ENCODE measurements around the gene P3H1. TPM values are rescaled to one million over a fixed set of nuclear protein-coding genes. Genes with fewer than 3 reads are reported as not detected.

Gene P3H1
- total RNA-seq, 4 donors from 2014 or later, result 19.5 to 33.5 (median 24.9) TPM

- Histone ChIP-seq H3K36me3 (peaks cover 44 to 95% (median 76%) of the 10 kb centered on the region in 4 donors), H3K27me3 (no peaks in the 10 kb centered on the region), H3K27ac (replicated peaks in 1 of 4) (no peak overlapping the region), H3K9me3 (no peaks in the 10 kb centered on the region), H3K4me3 (no peak overlapping the region), H3K4me1 (no peaks in the 10 kb centered on the region)
- DNase-seq (ENCODE audit: extremely low spot score), result no peak
- TF ChIP-seq POLR2A (IDR thresholded peaks at IDR 0.05; ENCODE audit: low read depth) (no peak), CTCF (IDR thresholded peaks at IDR 0.05) (no peak), POLR2AphosphoS5 (IDR thresholded peaks at IDR 0.05) (no peak), EP300 (IDR thresholded peaks at IDR 0.05) (no peak)
- intact Hi-C loops (cut with DNase I), result no loop called here
- WGBS, result 91% methylated on average over 7 of the region's 7 CpGs
These were observed 62.9 kb downstream of the P3H1 start for GRCh38 chr1:42703888-42704464.

- Histone ChIP-seq H3K9me3 (peaks cover 0 to 3% (median 0%) of the 10 kb centered on the region in 4 donors), H3K4me1 (no peaks in the 10 kb centered on the region), H3K4me3 (no peak overlapping the region), H3K27me3 (no peaks in the 10 kb centered on the region), H3K27ac (replicated peaks in 1 of 4) (no peak overlapping the region), H3K36me3 (peaks cover 72 to 100% (median 91%) of the 10 kb centered on the region in 4 donors)
- intact Hi-C loops (cut with DNase I), result no loop called here
- TF ChIP-seq EP300 (IDR thresholded peaks at IDR 0.05) (no peak), CTCF (IDR thresholded peaks at IDR 0.05) (no peak)
- no peak for DNase-seq (ENCODE audit: extremely low spot score)
These were observed 66.8 kb downstream of the P3H1 start for GRCh38 chr1:42700006-42700405.

GRCh38 chr1:42698081-42698813, 68.6 kb downstream of the P3H1 start:
- intact Hi-C loops (cut with DNase I), result no loop called here
- H3K9me3 ChIP-seq, result peaks cover 0 to 3% (median 0%) of the 10 kb centered on the region in 4 donors
- peaks cover 0 to 12% (median 5%) of the 10 kb centered on the region in 4 donors for H3K4me1 ChIP-seq
- no peak for DNase-seq (ENCODE audit: extremely low spot score)
- H3K36me3 ChIP-seq, result peaks cover 58 to 93% (median 79%) of the 10 kb centered on the region in 4 donors
- no peak overlapping the region for H3K27ac ChIP-seq (replicated peaks in 1 of 4)
- WGBS, result 92% methylated on average over 4 of the region's 4 CpGs
- H3K27me3 ChIP-seq, result no peaks in the 10 kb centered on the region
- H3K4me3 ChIP-seq, result no peak overlapping the region
- TF ChIP-seq CTCF (IDR thresholded peaks at IDR 0.05) (no peak), POLR2AphosphoS5 (IDR thresholded peaks at IDR 0.05) (no peak), EP300 (IDR thresholded peaks at IDR 0.05) (no peak), POLR2A (IDR thresholded peaks at IDR 0.05; ENCODE audit: low read depth) (no peak)

Other genes starting within 250 kb of the P3H1 start
- 10 to 100 TPM; 12.5 to 17.2 (median 15.0) TPM for gene PPIH, start 108.6 kb downstream of the P3H1 start, total RNA-seq
- gene YBX1, start 84.6 kb downstream of the P3H1 start, total RNA-seq, result 100 to 1,000 TPM; 778 to 889 (median 812) TPM
- gene CLDN19, start 26.8 kb downstream of the P3H1 start, total RNA-seq, result 1 to 10 TPM in 2 of 4 donors, under 1 TPM in 1, not detected in 1; 0.99 to 1.9 (median 1.1) TPM
- 1 to 10 TPM; 3.0 to 5.0 (median 3.6) TPM for gene C1orf50, start 221 bp upstream of the P3H1 start, total RNA-seq
- under 1 TPM in 1 of 4 donors, not detected in 3; 0.06 TPM for gene TMEM269, start 18.0 kb upstream of the P3H1 start, total RNA-seq
- 10 to 100 TPM in 1 of 4 donors, 1 to 10 TPM in 3; 5.8 to 14.1 (median 9.1) TPM for gene ERMAP, start 50.1 kb upstream of the P3H1 start, total RNA-seq
- 10 to 100 TPM; 19.1 to 39.5 (median 23.1) TPM for gene SVBP, start 50.4 kb upstream of the P3H1 start, total RNA-seq
- gene ZNF691, start 79.6 kb upstream of the P3H1 start, total RNA-seq, result 10 to 100 TPM in 3 of 4 donors, 1 to 10 TPM in 1; 10.0 to 14.2 (median 12.7) TPM
- 10 to 100 TPM; 17.4 to 63.6 (median 31.8) TPM for gene SLC2A1, start 191.8 kb upstream of the P3H1 start, total RNA-seq

All from esophagus muscularis mucosa (tissue), 4 donors.